Astrocyte (in vitro differentiated cells and primary cell): Measurements from ENCODE around the gene C1orf167. TPM values are rescaled to one million over a fixed set of nuclear protein-coding genes. Genes with fewer than 3 reads are reported as not detected.

Experiments used
- DNase-seq: peaks from one replicate; pipeline ENCODE4 v3.0.0-alpha.2; 2010; ENCODE audit warnings: low read depth
- FAIRE-seq: peaks from 2 replicates; lab custom pipeline; 2011; peaks lifted over from hg19 to GRCh38; lab: Jason Lieb, UNC
- H2AFZ ChIP-seq: 2 replicates; pipeline ENCODE4 v1.6.0; 2012; ENCODE audit warnings: low read depth, low read length, inconsistent platforms
- H3K27ac ChIP-seq: 2 replicates; pipeline ENCODE4 v1.5.1; 2011; ENCODE audit warnings: low read depth, low read length, inconsistent platforms
- H3K27me3 ChIP-seq: 2 replicates; pipeline ENCODE4 v1.6.0; 2011; ENCODE audit warnings: low read length, inconsistent platforms; ENCODE audit not compliant: insufficient read depth
- H3K36me3 ChIP-seq: 2 replicates; pipeline ENCODE4 v1.5.1; 2011; ENCODE audit warnings: low read length, inconsistent platforms; ENCODE audit not compliant: insufficient read depth
- H3K4me1 ChIP-seq: 2 replicates; pipeline ENCODE4 v1.5.1; 2011; ENCODE audit warnings: low read length, inconsistent platforms; ENCODE audit not compliant: insufficient read depth
- H3K4me2 ChIP-seq: 2 replicates; pipeline ENCODE4 v1.6.0; 2012; ENCODE audit warnings: low read length, inconsistent platforms
- H3K4me3 ChIP-seq: 2 replicates; pipeline ENCODE4 v1.5.1; 2011; ENCODE audit warnings: low read depth, mild to moderate bottlenecking, low read length, inconsistent platforms; ENCODE audit not compliant: insufficient read depth
- H3K79me2 ChIP-seq: 2 replicates; pipeline ENCODE4 v1.6.0; 2012; ENCODE audit warnings: mild to moderate bottlenecking, low read length, inconsistent platforms; ENCODE audit not compliant: insufficient read depth
- H3K9ac ChIP-seq: 2 replicates; pipeline ENCODE4 v1.6.0; 2012; ENCODE audit warnings: mild to moderate bottlenecking, low read length, inconsistent platforms
- H3K9me3 ChIP-seq: 2 replicates; pipeline ENCODE4 v1.5.1; 2012; ENCODE audit warnings: low read depth, mild to moderate bottlenecking, low read length, inconsistent platforms; ENCODE audit not compliant: insufficient read depth
- H4K20me1 ChIP-seq: 2 replicates; pipeline ENCODE4 v1.6.0; 2012; ENCODE audit warnings: low read length, inconsistent platforms; ENCODE audit not compliant: insufficient read depth
- H3K27ac Mint-ChIP-seq: one replicate; pipeline ENCODE4 v1.8.0; 2021; ENCODE audit warnings: mild to moderate bottlenecking, mixed read lengths; ENCODE audit not compliant: unreplicated experiment
- H3K27me3 Mint-ChIP-seq: one replicate; pipeline ENCODE4 v1.8.0; 2021; ENCODE audit warnings: low read depth, mixed read lengths; ENCODE audit not compliant: unreplicated experiment
- H3K36me3 Mint-ChIP-seq: one replicate; pipeline ENCODE4 v1.8.0; 2021; ENCODE audit warnings: low read depth, mixed read lengths; ENCODE audit not compliant: unreplicated experiment
- H3K4me1 Mint-ChIP-seq: one replicate; pipeline ENCODE4 v1.8.0; 2021; ENCODE audit warnings: low read depth, mixed read lengths; ENCODE audit not compliant: unreplicated experiment
- H3K4me3 Mint-ChIP-seq: one replicate; pipeline ENCODE4 v1.8.0; 2021; ENCODE audit warnings: mild to moderate bottlenecking, moderate library complexity, mixed read lengths; ENCODE audit not compliant: unreplicated experiment
- H3K9me3 Mint-ChIP-seq: one replicate; pipeline ENCODE4 v1.8.0; 2021; ENCODE audit warnings: mild to moderate bottlenecking, mixed read lengths; ENCODE audit not compliant: unreplicated experiment
- EZH2 ChIP-seq: IDR thresholded peaks from 2 replicates; pipeline ENCODE4 v1.6.1; 2012; ENCODE audit warnings: mild to moderate bottlenecking, low read length, inconsistent platforms; ENCODE audit not compliant: insufficient read depth
- total RNA-seq: library from RNA; stranded (reverse); gene quantifications from 2 replicates; pipeline ENCODE4 v1.2.1, GENCODE V29; 2021
- TF ChIP-seq, protein P1 (sequence below): IDR thresholded peaks from 2 replicates; pipeline ENCODE4 v1.5.1; 2011; ENCODE audit warnings: low read depth, mild to moderate bottlenecking, inconsistent platforms, low read length, moderate library complexity; ENCODE audit not compliant: insufficient read depth

Gene C1orf167
- total RNA-seq, 1 donor from 2014 or later: not detected

DNA sequence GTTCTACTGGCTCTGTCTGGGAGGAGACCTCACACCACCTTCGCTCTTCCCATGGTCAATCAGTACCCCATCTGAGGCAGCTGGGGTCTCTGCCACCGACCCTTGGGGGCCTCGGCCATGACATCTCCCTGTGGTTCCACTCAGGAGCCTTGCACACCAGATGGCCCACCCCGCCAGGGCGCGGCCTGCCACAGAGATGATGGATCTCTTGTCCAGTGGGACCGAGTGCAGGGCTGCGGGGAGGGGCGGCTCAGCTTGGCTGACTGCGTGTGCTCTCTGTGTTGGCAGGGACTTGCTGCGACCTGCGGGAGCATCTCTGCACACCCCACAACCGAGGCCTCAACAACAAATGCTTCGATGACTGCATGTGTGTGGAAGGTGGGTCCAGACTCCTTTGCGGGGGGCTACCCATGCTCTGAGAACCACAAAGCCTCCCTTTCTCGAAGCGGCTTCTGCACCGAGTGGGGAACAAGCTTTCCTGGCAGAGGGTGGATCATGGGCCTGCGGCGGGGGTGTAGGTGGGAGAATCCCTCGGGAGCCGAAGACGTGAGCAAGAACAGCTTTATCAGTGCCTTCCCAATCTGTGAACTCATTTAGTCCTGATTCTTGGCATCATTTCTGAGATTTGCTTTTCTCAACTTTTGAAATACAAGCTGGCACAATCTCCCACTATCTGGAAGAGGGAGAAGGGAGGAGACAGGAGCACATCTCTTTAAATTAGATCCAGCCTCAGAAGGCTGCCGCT is 47.0 kb upstream of the C1orf167 start:
- H3K4me3 Mint-ChIP-seq: no peak overlapping the region
- no peak for TF ChIP-seq EZH2
- TF ChIP-seq, protein P1, sequence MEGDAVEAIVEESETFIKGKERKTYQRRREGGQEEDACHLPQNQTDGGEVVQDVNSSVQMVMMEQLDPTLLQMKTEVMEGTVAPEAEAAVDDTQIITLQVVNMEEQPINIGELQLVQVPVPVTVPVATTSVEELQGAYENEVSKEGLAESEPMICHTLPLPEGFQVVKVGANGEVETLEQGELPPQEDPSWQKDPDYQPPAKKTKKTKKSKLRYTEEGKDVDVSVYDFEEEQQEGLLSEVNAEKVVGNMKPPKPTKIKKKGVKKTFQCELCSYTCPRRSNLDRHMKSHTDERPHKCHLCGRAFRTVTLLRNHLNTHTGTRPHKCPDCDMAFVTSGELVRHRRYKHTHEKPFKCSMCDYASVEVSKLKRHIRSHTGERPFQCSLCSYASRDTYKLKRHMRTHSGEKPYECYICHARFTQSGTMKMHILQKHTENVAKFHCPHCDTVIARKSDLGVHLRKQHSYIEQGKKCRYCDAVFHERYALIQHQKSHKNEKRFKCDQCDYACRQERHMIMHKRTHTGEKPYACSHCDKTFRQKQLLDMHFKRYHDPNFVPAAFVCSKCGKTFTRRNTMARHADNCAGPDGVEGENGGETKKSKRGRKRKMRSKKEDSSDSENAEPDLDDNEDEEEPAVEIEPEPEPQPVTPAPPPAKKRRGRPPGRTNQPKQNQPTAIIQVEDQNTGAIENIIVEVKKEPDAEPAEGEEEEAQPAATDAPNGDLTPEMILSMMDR: no peak
- Histone ChIP-seq H3K4me3 (no peak overlapping the region), H3K4me1 (peaks cover 3% of the 10 kb centered on the region), H2AFZ (no peak overlapping the region), H3K79me2 (no peaks in the 10 kb centered on the region), H3K9ac (no peak overlapping the region), H3K4me2 (no peak overlapping the region), H4K20me1 (no peaks in the 10 kb centered on the region), H3K9me3 (no peaks in the 10 kb centered on the region), H3K27ac (no peak overlapping the region), H3K27me3 (no peaks in the 10 kb centered on the region), H3K36me3 (no peaks in the 10 kb centered on the region)
- no peak for DNase-seq
- H3K36me3 Mint-ChIP-seq: no peaks in the 10 kb centered on the region
- peak overlapping the region; percentile 16 for H3K27ac Mint-ChIP-seq
- FAIRE-seq: no peak
- H3K4me1 Mint-ChIP-seq: no peaks in the 10 kb centered on the region
- H3K27me3 Mint-ChIP-seq: peaks cover 30% of the 10 kb centered on the region
- no peaks in the 10 kb centered on the region for H3K9me3 Mint-ChIP-seq

DNA sequence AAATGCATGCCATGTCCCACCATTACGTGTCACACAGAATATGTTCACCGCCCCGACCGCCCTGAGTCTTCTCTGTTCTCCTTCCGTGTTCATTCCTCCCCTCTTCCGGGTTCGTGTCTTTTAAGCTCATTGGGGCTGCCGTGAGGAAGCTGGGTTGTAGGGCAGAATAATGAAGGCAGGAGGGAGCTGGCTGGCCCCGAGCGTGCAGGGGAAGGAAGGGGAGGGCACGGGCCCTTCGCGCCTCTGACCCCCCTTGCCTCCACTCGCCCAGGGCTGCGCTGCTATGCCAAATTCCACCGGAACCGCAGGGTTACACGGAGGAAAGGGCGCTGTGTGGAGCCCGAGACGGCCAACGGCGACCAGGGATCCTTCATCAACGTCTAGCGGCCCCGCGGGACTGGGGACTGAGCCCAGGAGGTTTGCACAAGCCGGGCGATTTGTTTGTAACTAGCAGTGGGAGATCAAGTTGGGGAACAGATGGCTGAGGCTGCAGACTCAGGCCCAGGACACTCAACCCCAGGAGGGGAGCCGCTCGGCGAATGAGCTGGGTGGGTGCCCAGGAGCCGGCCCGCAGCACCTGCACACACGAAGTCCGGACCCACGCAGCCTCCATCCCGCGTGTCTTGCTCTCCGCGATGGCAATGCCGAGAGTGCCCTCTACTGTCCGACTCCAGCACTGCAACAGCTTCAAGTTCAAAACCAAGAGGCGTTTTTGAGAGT is 42.5 kb upstream of the C1orf167 start:
- peak; percentile 20 for DNase-seq
- Histone ChIP-seq H3K27me3 (no peaks in the 10 kb centered on the region), H4K20me1 (no peaks in the 10 kb centered on the region), H3K9ac (no peak overlapping the region), H3K4me1 (peaks cover 3% of the 10 kb centered on the region), H3K27ac (no peak overlapping the region), H3K4me3 (no peak overlapping the region), H2AFZ (peak overlapping the region; percentile 87), H3K4me2 (peak overlapping the region; percentile 76), H3K9me3 (no peaks in the 10 kb centered on the region), H3K36me3 (no peaks in the 10 kb centered on the region), H3K79me2 (no peaks in the 10 kb centered on the region)
- peaks cover 37% of the 10 kb centered on the region for H3K27me3 Mint-ChIP-seq
- TF ChIP-seq, protein P1: peak; percentile 95
- TF ChIP-seq EZH2: no peak
- FAIRE-seq: no peak
- H3K9me3 Mint-ChIP-seq: no peaks in the 10 kb centered on the region
- no peak overlapping the region for H3K27ac Mint-ChIP-seq
- H3K4me3 Mint-ChIP-seq: no peak overlapping the region
- no peaks in the 10 kb centered on the region for H3K4me1 Mint-ChIP-seq
- H3K36me3 Mint-ChIP-seq: no peaks in the 10 kb centered on the region

DNA sequence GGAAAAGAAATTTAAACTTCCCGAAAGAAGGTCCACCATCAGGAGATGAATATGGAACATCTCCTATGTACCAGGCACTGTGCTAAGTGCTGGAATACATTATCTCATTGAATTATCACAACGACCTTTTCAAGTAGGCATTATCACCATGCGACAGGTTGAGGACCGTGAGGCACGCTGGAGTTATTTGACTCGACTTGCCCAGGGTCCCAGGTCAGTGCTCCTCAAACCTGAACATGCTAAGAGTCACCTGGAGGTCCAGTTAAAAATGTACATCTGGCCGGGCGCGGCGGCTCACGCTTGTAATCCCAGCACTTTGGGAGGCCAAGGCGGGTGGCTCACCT is 42.0 kb upstream of the C1orf167 start:
- no peak for DNase-seq
- H3K36me3 ChIP-seq: no peaks in the 10 kb centered on the region
- H3K79me2 ChIP-seq: no peaks in the 10 kb centered on the region
- Mint-ChIP-seq H3K27ac (no peak overlapping the region), H3K4me3 (no peak overlapping the region), H3K9me3 (no peaks in the 10 kb centered on the region), H3K36me3 (no peaks in the 10 kb centered on the region), H3K4me1 (no peaks in the 10 kb centered on the region), H3K27me3 (peaks cover 37% of the 10 kb centered on the region)
- peaks cover 2% of the 10 kb centered on the region for H3K27me3 ChIP-seq
- no peak for TF ChIP-seq EZH2
- TF ChIP-seq, protein P1: no peak
- H3K9me3 ChIP-seq: no peaks in the 10 kb centered on the region
- H3K4me3 ChIP-seq: no peak overlapping the region
- FAIRE-seq: no peak
- peak overlapping the region; percentile 76 for H3K4me2 ChIP-seq
- no peak overlapping the region for H3K27ac ChIP-seq
- H4K20me1 ChIP-seq: no peaks in the 10 kb centered on the region
- no peak overlapping the region for H2AFZ ChIP-seq
- H3K4me1 ChIP-seq: peaks cover 3% of the 10 kb centered on the region
- no peak overlapping the region for H3K9ac ChIP-seq
